ENCODE results near the gene CCDC54.
"Not testable (repeated sequence)": the region's sequence is repeated elsewhere in the genome, so short reads cannot be mapped to it uniquely, and the experiment has no call there.

Gene CCDC54

GRCh38 chr3:107377151-107377550 is at the start of gene CCDC54:
TSS of gene CCDC54 (plus strand) at chr3:107377439. CDS start at chr3:107377588, 149 bp downstream.
- DNase-seq = no peak

- no peak for DNase-seq
These were observed 49.2 kb upstream of the CCDC54 start for GRCh38 chr3:107328069-107328468.

GRCh38 chr3:107329088-107329487 is 48.2 kb upstream of the CCDC54 start:
- DNase-seq = no peak

GRCh38 chr3:107339690-107340089 is 37.5 kb upstream of the CCDC54 start:
- not testable (repeated sequence) for DNase-seq

- DNase-seq = no peak
These were observed 32.5 kb upstream of the CCDC54 start for GRCh38 chr3:107344722-107345121.

GRCh38 chr3:107345822-107346405 is 31.3 kb upstream of the CCDC54 start:
- DNase-seq = no peak

- DNase-seq = no peak
These were observed 30.7 kb upstream of the CCDC54 start for GRCh38 chr3:107346564-107346963.

- DNase-seq = no peak
These were observed 29.5 kb upstream of the CCDC54 start for GRCh38 chr3:107347751-107348150.

- DNase-seq = no peak
These were observed 20.5 kb upstream of the CCDC54 start for GRCh38 chr3:107356706-107357105.

GRCh38 chr3:107361633-107362032 is 15.6 kb upstream of the CCDC54 start:
- DNase-seq = no peak

- DNase-seq = no peak
These were observed 12.2 kb upstream of the CCDC54 start for GRCh38 chr3:107365051-107365450.

- no peak for DNase-seq
These were observed 10.5 kb upstream of the CCDC54 start for GRCh38 chr3:107366766-107367165.

- DNase-seq = peak; percentile 3
These were observed 9.9 kb upstream of the CCDC54 start for GRCh38 chr3:107367353-107367752.

GRCh38 chr3:107368654-107369398 is 8.4 kb upstream of the CCDC54 start:
- DNase-seq = no peak

GRCh38 chr3:107369791-107370190 is 7.4 kb upstream of the CCDC54 start:
- no peak for DNase-seq

GRCh38 chr3:107370907-107371306 is 6.3 kb upstream of the CCDC54 start:
- no peak for DNase-seq

GRCh38 chr3:107372506-107372905 is 4.7 kb upstream of the CCDC54 start:
- DNase-seq = no peak

- no peak for DNase-seq
These were observed 3.3 kb upstream of the CCDC54 start for GRCh38 chr3:107373896-107374295.

GRCh38 chr3:107375682-107376081 is 1.6 kb upstream of the CCDC54 start:
- no peak for DNase-seq

GRCh38 chr3:107382631-107383030 is 5.4 kb downstream of the CCDC54 start:
- no peak for DNase-seq

GRCh38 chr3:107384428-107384827 is 7.2 kb downstream of the CCDC54 start:
- no peak for DNase-seq

- no peak for DNase-seq
These were observed 7.7 kb downstream of the CCDC54 start for GRCh38 chr3:107384907-107385306.

GRCh38 chr3:107387555-107387954 is 10.3 kb downstream of the CCDC54 start:
- DNase-seq = no peak

- no peak for DNase-seq
These were observed 15.4 kb downstream of the CCDC54 start for GRCh38 chr3:107392549-107393165.

Data from CD4-positive, alpha-beta T cell treated with Interferon gamma for 1 hour (primary cell).